Fibroblast of skin of left biceps (primary cell): ENCODE data around the gene SNRPA1.

Source experiments
- DNase-seq, 2 experiments: peaks; one replicate each; pipeline ENCODE4 v3.0.0-alpha.2; 2013; ENCODE audit warnings: low read depth in 2 of 2

SNRPA1 gene

GRCh38 chr15:101264911-101265641 lies 30.0 kb downstream of the SNRPA1 start:
- no peak for DNase-seq

DNA sequence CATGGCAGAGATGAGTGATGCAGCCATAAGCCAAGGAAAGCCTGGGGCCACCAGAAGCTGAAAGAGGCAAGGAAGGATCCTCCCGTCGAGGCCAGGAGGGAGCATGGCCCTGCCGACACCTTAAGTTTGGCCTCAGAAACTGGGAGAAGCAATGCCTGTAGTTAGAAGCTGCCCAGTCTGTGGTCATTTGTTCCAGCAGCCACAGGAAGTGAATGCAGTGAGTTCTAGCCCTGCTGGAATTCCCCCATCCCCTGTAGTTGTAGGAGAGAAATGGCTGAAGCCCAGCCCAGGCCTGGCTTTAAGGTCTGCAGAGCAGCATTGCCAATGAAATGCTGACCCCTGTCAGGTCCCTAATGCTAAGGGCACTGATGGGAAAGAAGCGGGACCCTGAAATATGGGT lies 31.0 kb downstream of the SNRPA1 start:
- no peak for DNase-seq

DNA sequence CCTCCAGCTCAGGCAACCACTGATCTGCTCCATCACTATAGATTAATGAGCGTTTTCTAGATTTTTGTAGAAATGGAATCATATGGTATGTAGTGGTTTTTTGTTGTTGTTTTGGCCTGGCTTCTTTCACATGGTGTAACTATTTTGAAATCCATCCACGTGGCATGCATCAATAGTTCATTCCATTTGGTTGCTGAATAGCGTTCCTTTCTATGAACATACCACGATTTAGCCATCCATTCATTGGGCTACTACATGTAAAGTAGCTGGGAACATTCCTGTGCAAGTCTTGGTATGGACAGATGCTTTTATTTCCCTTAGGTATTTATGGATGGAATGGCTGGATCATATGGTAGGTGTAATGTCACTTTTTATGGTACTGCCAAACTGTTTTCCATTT lies 32.5 kb downstream of the SNRPA1 start:
- no peak for DNase-seq

GRCh38 chr15:101258238-101259144 lies 36.6 kb downstream of the SNRPA1 start:
- peak in 1 of 2 experiments; percentile 29 for DNase-seq

- DNase-seq = no peak
These were observed 38.3 kb downstream of the SNRPA1 start for GRCh38 chr15:101256757-101257156.

- peak in 1 of 2 experiments; percentile 20 for DNase-seq
These were observed 39.3 kb downstream of the SNRPA1 start for GRCh38 chr15:101255615-101256241.

DNA sequence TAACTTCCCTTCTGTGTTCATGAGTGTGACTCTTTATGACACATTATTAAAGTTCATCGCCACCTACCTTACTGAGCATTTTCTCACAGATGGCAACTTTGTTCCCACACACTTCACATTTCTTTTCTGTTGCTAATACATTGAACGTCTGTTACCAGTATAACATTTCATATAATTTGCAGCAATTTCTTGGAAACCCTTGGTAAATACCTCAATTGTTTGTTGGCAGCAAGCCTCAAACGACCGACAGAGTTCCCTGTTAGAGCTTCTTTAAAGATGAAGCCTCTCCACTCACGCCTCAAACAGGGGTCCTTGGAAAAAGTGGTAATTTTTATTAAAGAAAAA lies 40.0 kb downstream of the SNRPA1 start:
- no peak for DNase-seq

DNA sequence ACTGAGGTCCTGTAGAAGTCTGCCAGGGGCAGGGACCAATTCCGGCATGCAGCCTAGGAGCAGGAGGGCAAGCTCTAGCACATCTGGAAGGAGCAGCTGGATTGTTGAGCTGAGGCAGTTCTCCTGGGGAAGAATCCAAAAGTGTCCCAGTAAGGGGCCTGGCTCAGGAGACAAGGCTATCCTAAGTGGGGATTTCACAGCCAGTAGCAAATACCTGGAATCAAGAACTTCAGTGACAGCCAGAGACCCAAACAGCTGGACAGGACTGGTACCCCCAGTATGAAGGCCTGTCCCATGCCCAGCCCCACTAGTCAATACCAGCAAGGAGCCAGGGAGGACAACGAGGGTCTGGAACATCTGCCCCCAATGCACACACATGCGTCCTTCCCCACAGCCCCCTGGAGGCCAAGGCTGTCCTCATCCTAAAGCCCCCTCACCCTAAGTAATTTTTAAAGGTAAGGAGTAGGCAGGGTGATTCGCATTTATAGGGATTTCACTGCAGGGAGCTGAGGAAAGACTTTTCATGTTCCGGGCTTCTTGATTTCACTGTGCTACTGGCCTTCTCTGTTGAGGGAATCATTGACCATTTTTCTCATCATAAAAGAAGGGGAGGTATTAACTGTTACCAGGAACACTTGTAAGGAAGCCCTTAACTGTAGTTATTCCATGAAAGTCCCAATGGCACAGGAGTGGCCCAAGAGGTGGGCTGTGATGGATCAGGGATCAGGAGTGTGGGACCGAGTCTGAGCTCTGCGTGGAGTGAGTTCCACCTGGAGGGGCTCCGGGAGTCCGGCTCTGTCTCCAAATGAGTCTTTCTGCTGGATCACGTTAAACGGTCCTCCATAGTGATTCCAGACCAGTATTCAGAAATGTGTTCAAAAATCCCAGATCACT lies 40.6 kb downstream of the SNRPA1 start:
- DNase-seq = no peak

DNA sequence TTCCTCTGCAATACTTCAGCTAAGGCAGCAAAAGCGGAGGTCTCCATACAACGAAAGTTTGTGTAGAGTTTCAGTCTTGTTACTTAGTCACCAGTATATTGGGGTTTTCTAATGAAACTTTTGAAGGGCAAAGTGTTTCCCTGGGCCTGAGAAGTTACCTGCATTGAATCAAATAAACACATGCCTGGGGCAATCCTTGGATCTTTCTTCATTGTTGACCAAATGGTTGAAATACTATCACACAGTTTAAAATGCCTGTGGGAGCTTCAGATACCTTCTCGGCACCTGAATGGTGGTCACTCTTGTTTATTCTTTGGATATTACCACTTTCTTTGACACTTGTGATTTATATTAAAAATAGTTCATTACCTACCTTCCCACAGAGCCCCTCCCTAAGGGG lies 42.2 kb downstream of the SNRPA1 start:
- no peak for DNase-seq

GRCh38 chr15:101251830-101252820 lies 42.9 kb downstream of the SNRPA1 start, which contains the start of gene CHSY1:
TSS of gene CHSY1 (minus strand) at chr15:101252048. CDS start at chr15:101251456, 592 bp downstream.
- DNase-seq = peak; percentile 84 to 88

- no peak for DNase-seq
These were observed 43.9 kb downstream of the SNRPA1 start for GRCh38 chr15:101250873-101251829.

DNA sequence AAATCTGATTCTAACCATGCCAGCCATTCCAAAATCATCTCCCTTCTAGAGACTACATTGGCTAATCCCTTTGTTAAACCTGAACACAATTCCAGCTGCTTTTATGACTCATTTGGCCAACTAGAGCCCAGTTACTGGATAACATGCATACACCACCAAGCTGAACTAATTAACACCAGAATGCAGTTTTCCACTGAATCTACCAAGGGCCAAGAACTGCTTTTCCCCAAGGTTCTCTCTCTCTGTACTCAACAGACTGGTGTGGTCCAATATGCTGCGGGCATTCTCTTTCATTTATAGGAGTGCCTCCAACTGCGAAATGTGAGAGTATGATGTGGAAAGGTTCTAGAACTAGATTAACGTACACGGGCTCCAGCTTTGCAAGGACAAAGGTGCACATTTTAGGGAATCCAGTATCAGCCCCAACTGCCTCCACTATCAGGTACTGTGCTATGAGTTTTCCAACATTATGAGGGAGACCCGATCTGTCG lies 44.7 kb downstream of the SNRPA1 start:
- DNase-seq = peak; percentile 75 to 76

- no peak for DNase-seq
These were observed 46.8 kb downstream of the SNRPA1 start for GRCh38 chr15:101248274-101248673.

GRCh38 chr15:101246824-101247745 lies 48.0 kb downstream of the SNRPA1 start:
- no peak for DNase-seq

- no peak for DNase-seq
These were observed 48.7 kb downstream of the SNRPA1 start for GRCh38 chr15:101246391-101246790.

- DNase-seq = no peak
These were observed 50.0 kb downstream of the SNRPA1 start for GRCh38 chr15:101244889-101245668.
